Right lobe of liver (tissue), 6 donors: ENCODE measurements around the gene CECR2. TPM values are rescaled to one million over a fixed set of nuclear protein-coding genes. Genes with fewer than 3 reads are reported as not detected.

ENCODE experiments used
- ATAC-seq, 4 donors: fragments of 200-7000 bp; cut with Tn5 transposase; one replicate each; pipeline ENCODE4 v1.9.1; 2020; ENCODE audit warnings: mild to moderate bottlenecking in 4 of 4, moderate library complexity in 4 of 4
- DNase-seq, 3 donors: peaks; one replicate each; pipeline ENCODE4 v3.0.0-alpha.2; 2020
- H3K27ac ChIP-seq, 3 donors: fragments of 200-600 bp; one replicate each; pipeline ENCODE4 v1.8.0; 2022
- H3K27me3 ChIP-seq, 2 donors: fragments of 200-600 bp; one replicate each; pipeline ENCODE4 v1.8.0; 2022
- H3K36me3 ChIP-seq, 4 donors: fragments of 200-600 bp; sonication (generic) in 1 of 4; one replicate each; pipeline versions ENCODE4 v1.5.1 to v1.8.0; 2017 to 2022; ENCODE audit warnings: control low read depth in 1 of 4
- H3K4me1 ChIP-seq, 4 donors: fragments of 200-600 bp; sonication (generic) in 1 of 4; one replicate each; pipeline versions ENCODE4 v1.5.1 to v1.8.0; 2017 to 2022; ENCODE audit warnings: control low read depth in 1 of 4
- H3K4me3 ChIP-seq, 3 donors: fragments of 200-600 bp; one replicate each; pipeline ENCODE4 v1.8.0; 2022
- H3K9me3 ChIP-seq, 4 donors: fragments of 200-600 bp; sonication (generic) in 1 of 4; one replicate each; pipeline versions ENCODE4 v1.5.1 to v1.8.0; 2017 to 2022; ENCODE audit warnings: control low read depth in 1 of 4
- CTCF ChIP-seq, 4 donors: fragments of 200-600 bp in 3 of 4; fragments of 450-650 bp in 1 of 4; IDR thresholded peaks; one replicate each; pipeline versions ENCODE4 v1.5.1 to v1.8.0; 2016 to 2022; ENCODE audit warnings: antibody characterized with exemption in 4 of 4, mild to moderate bottlenecking in 2 of 4
- POLR2A ChIP-seq: fragments of 450-650 bp; IDR thresholded peaks from one replicate; pipeline ENCODE4 v1.6.1; 2017; ENCODE audit warnings: antibody characterized with exemption, mild to moderate bottlenecking
- WGBS: methylation state at CpG from one replicate; pipeline ENCODE4 v1.1.6; 2018; ENCODE audit warnings: low coverage, low lambda C conversion rate; ENCODE audit not compliant: insufficient coverage; ENCODE audit errors: missing lambda C conversion rate; 5-methylcytosine and 5-hydroxymethylcytosine counted together
- intact Hi-C, 2 donors: fragments of 100-400 bp; cut with DNase I; formaldehyde crosslinking; loops; one replicate each; pipeline versions ENCODE4 v1.11.2 to v1.14.1; 2022
- total RNA-seq, 6 experiments: library from RNA; depleted of rRNA in 2 of 6; stranded (reverse); fragments of >200 nt in 2 of 6; fragmentation: NEBNext Ultra II Directional in 3 of 6; extraction: Animal tissue kit (Norgen Biotek cat#: 25700) in 3 of 6; gene quantifications; one replicate each; pipeline versions ENCODE4 v1.1.0 to v1.2.4, GENCODE V29; 2016 to 2023
- donor health status: DM: no; HTN: yes; CAD: no.
- donor health status: DM: no; HTN: no; CAD: no.
- donor health status: DM: no; HTN: no; CAD: no.
- donor health status: DM: no; HTN: yes; CAD: no.
- donor health status: DM: no; HTN: yes; CAD: no.

Gene CECR2
- total RNA-seq, 6 experiments from 2014 or later, result 4.9 to 12.3 (median 10.0) TPM

- ATAC-seq (peak; percentile 94 to 97 (median 96)), DNase-seq (peak in 2 of 3 donors; percentile 41 to 56)
- Histone ChIP-seq H3K4me1 (peaks cover 0 to 19% (median 0%) of the 10 kb centered on the region in 4 donors), H3K4me3 (no peak overlapping the region), H3K36me3 (no peaks in the 10 kb centered on the region), H3K27ac (no peak overlapping the region), H3K27me3 (no peaks in the 10 kb centered on the region), H3K9me3 (peaks cover 0 to 4% (median 0%) of the 10 kb centered on the region in 4 donors)
- TF ChIP-seq CTCF (IDR thresholded peaks at IDR 0.05) (no peak), POLR2A (no peak)
- 43% methylated on average over 12 of the region's 12 CpGs for WGBS
- intact Hi-C loops, result no loop called here
Observed at GRCh38 chr22:17381192-17381913, 12.1 kb downstream of the CECR2 start.

- H3K27ac ChIP-seq, result no peak overlapping the region
Observed at GRCh38 chr22:17384612-17385330, 15.5 kb downstream of the CECR2 start.

GRCh38 chr22:17387356-17387755 lies 18.1 kb downstream of the CECR2 start:
- ATAC-seq, result no peak
- no peak for DNase-seq
- Histone ChIP-seq H3K27me3 (no peaks in the 10 kb centered on the region), H3K4me3 (no peak overlapping the region), H3K4me1 (peaks cover 0 to 3% (median 0%) of the 10 kb centered on the region in 4 donors), H3K36me3 (no peaks in the 10 kb centered on the region), H3K27ac (no peak overlapping the region), H3K9me3 (peaks cover 0 to 4% (median 0%) of the 10 kb centered on the region in 4 donors)
- TF ChIP-seq CTCF (IDR thresholded peaks at IDR 0.05) (no peak), POLR2A (no peak)
- intact Hi-C loops, result no loop called here
- 67% methylated on average over 9 of the region's 9 CpGs for WGBS

More at GRCh38 chr22:17384612-17385330, 15.5 kb downstream of the CECR2 start:
- H3K4me3 ChIP-seq, result no peak overlapping the region
- WGBS, result 84% methylated on average over 6 of the region's 7 CpGs
- ATAC-seq, result no peak
- no peaks in the 10 kb centered on the region for H3K27me3 ChIP-seq
- no peak for TF ChIP-seq POLR2A
- no peak for TF ChIP-seq CTCF (IDR thresholded peaks at IDR 0.05)
- no peak for DNase-seq
- H3K9me3 ChIP-seq, result peaks cover 0 to 4% (median 0%) of the 10 kb centered on the region in 4 donors
- intact Hi-C loops, result no loop called here
- peaks cover 0 to 9% (median 0%) of the 10 kb centered on the region in 4 donors for H3K4me1 ChIP-seq
- no peaks in the 10 kb centered on the region for H3K36me3 ChIP-seq

GRCh38 chr22:17388235-17388634 lies 19.0 kb downstream of the CECR2 start:
- Histone ChIP-seq H3K27me3 (no peaks in the 10 kb centered on the region), H3K4me3 (no peak overlapping the region), H3K27ac (no peak overlapping the region), H3K4me1 (peaks cover 0 to 3% (median 0%) of the 10 kb centered on the region in 4 donors), H3K36me3 (no peaks in the 10 kb centered on the region), H3K9me3 (peaks cover 0 to 4% (median 0%) of the 10 kb centered on the region in 4 donors)
- TF ChIP-seq POLR2A, result no peak
- TF ChIP-seq CTCF (IDR thresholded peaks at IDR 0.05), result no peak
- no peak for ATAC-seq
- WGBS, result 93% methylated on average over 8 of the region's 10 CpGs
- intact Hi-C loops, result no loop called here
- DNase-seq, result no peak
